HG02798 (cell line): ENCODE data around the gene WBP11.

Experiments used
- ATAC-seq: cut with Tn5 transposase; IDR thresholded peaks from one replicate; pipeline ENCODE4 v1.9.1; 2021; ENCODE audit warnings: mild to moderate bottlenecking; ENCODE audit not compliant: unreplicated experiment, poor library complexity

The WBP11 gene

DNA sequence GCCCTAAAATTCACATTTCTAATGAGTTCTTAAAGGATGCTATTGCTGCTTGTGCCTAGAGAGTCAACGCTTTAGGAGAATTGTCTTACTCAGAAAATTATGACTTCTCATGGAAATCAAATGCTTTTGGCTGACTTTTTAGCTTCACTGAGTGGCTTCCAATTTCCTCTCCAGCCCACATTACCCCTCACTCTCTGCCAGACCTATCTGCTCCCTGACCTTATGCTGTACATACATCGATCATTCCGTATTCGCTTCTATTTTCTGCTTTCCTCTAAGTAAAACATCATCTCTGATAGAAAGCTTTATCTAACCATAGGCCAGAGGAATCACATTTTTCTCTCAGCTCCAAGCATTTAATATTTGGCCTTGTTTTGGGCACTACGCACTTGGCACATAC is 23.2 kb upstream of the WBP11 start:
- ATAC-seq, result no peak

GRCh38 chr12:14825256-14825655 is 22.0 kb upstream of the WBP11 start:
- ATAC-seq, result no peak

- no peak for ATAC-seq
Observed at GRCh38 chr12:14824012-14824634, 20.8 kb upstream of the WBP11 start.

DNA sequence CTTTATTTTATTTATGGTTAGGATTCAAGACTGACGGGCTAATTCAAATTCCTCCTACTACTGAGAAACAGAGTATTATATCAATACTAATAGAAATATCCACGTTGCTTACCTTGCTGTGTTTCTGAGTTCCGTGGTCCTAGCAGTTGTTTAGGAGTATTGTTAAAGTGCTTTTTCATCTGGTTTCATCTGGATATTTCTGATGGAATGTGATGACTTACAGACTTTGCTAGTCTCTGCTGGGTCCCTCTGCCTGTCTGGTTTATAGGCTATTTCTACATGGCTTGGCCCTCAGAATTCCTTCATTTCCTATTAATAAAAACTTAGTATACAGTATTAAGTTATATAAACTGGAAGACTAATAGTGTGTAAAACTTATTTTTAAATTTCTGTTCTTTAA is 10.7 kb upstream of the WBP11 start, which contains the start of gene SMCO3:
Gene SMCO3, minus strand, starts transcription at position 169 of the 400 bp plus-strand sequence. CDS start 7,502 bp downstream, outside the sequence.
- ATAC-seq, result no peak

- no peak for ATAC-seq
Observed at GRCh38 chr12:14811486-14811885, 8.2 kb upstream of the WBP11 start.

DNA sequence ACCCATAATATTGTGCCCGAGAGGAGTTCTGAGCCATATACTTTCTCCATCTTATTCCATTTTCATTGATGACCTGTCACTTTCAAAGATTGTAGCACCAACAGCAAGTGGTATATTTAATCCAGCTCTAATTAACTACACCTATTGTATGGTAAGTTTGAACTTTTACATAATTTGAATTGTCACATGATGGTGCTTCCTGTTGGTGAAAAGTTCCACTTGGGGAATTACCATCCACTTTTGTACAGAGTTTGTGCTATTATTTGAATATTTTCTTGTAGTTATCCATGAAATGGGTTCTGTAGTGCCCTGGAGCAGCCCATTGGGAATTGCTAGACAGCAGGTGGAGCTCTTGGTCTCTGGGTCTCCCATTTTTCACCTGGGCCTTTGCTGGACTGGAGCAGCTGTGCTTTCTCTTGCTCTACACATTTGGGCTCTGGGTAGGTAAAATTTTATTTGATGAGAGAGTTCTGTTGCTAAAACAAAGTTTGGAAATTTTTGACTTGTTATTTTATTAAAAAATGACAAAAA is 7.7 kb upstream of the WBP11 start:
- no peak for ATAC-seq

- no peak for ATAC-seq
Observed at GRCh38 chr12:14810167-14810952, 7.1 kb upstream of the WBP11 start.

DNA sequence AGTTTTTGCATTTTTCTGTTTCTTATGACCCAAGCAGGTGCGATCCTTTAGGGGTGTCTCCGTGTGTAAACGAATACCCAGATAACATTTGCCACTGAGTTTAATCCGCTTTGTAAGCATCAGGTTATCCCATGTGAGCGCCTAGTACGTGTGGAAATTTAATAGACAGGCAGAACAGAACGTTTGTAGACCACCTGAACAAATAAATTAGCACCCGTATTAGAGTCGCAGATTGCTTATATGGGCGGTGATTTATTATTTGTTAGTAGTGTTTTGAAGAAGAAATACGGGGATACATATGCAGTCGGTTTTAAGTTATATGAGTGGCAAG is 517 bp upstream of the WBP11 start:
- ATAC-seq, result peak; percentile 23

DNA sequence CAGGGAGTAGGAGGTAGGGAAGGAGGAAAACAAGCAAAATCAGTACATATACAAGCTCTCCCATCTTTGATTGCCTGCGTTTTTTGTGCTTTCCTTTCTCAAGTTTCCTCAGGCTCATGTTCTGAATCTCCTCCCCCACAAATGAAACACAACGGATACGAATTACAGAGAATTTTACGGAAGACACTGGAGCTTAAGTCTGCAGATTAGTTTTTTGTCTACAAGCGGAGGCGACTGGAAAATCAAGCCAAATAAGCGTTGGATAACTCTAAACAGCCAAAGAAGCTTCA is 612 bp downstream of the WBP11 start:
- ATAC-seq, result no peak

GRCh38 chr12:14802247-14802646 is 1.0 kb downstream of the WBP11 start:
- ATAC-seq, result no peak

GRCh38 chr12:14795028-14795448 is 8.2 kb downstream of the WBP11 start:
- no peak for ATAC-seq

GRCh38 chr12:14785568-14785967 is 17.7 kb downstream of the WBP11 start:
- ATAC-seq, result no peak

DNA sequence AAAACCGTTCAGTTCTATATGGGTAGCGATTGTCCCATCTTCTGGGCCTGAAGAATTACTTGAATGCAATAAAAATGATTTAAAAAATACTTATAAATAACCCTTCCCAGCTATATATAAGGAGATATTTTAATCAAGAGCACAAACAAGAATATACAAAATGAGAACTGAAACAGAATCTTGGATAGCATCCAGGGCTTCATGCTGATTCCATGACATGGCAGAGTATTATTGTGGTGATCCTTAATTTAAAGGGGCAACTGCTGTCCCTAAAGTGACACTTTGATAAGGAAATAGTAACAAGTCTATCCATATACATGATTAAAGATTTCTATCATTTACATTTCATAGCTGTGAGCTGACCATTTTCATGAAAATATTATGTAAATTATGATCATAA is 18.8 kb downstream of the WBP11 start:
- ATAC-seq, result no peak

DNA sequence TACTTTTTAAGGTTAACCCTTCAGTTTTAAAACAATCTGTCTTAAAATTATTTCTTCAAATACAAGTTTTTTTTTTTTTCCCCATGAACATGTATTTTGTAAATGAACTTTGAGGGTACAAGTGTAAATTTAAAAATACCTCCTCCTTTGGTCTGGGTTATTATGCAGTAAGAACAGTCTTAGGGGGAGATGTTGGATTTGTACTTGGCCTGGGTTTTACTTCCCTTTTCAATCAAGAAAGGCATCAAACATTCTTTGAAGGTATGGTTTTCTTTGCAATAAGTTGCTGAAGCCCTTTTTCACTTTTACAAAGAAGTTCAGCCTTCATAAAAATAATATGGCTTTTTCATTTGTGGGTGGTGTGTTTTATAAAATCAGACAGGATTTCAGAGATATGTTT is 20.5 kb downstream of the WBP11 start:
- no peak for ATAC-seq

GRCh38 chr12:14781563-14781962 is 21.7 kb downstream of the WBP11 start:
- ATAC-seq, result no peak

GRCh38 chr12:14780859-14781258 is 22.4 kb downstream of the WBP11 start:
- ATAC-seq, result no peak

- no peak for ATAC-seq
Observed at GRCh38 chr12:14779834-14780233, 23.4 kb downstream of the WBP11 start.

DNA sequence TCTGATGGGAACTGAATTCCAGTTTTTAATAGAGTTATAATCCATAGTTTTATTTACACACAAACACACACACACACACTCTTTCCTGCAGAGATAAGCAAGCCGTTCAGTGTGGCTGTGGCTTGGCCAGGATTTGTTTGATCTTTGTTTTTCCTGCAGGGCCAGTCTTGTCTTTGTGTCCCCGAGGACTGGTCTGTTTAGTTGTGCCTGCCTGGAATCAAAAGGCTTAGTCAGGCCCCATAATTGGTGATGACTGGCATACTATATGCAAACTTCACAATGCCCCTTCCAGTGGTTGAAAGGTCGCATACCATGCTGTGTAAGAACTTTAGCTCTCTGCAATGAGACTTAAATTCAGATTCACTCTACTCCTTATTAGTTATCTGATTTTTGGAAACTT is 26.0 kb downstream of the WBP11 start:
- no peak for ATAC-seq

GRCh38 chr12:14776236-14776961 is 26.9 kb downstream of the WBP11 start:
- no peak for ATAC-seq

DNA sequence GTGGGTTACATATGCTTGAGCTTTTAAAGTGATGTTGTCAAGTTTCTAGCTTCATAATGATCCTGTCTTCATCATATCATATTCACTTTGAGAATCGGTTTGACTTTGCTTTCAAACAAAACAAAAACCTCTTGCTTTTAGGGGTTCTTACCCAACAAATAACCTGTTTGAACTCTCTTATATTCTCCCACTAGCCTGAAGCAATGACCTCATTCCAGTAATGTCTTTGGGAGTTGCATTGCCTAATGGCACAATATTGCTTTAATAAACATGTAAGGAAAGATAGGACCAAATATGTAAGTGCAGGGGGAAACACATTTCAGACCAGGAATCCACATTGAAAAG is 27.7 kb downstream of the WBP11 start:
- no peak for ATAC-seq

DNA sequence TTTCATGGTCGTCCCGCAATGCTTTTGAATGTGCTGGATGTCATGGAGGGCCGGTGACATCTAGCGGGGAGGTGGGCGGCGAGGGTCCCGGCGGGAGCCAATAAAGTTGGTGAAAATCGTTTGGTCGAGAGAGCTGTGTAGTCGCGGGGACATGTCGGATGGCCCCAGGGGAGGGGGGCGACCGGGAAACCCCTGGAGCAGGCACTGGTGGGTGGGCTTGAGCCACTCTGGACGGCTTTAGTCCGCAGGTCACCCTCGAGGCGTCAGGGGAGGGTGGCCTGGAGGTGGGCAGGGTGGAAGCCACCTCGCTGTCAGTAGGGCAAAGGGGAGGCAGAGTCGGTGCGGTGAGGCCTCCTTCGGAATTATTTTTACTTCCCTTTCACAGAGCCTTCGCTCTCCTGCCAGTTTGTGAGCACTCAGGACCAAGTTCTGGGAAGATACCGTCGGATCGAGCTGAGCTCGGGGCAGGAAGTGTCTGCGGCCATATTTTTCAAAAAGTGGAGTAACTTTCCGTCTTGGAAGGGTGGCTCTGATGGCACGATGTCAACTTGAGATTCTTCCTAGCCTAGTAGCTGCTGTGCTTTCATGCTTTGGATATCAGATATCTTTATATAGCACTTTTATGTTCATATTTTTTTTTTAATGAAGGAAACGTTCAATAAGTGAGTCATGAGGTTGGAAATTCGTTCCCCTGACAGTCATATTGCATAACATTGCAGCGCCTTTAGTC is 28.2 kb downstream of the WBP11 start:
- ATAC-seq, result no peak
